SU-DHL-6 (cell line): Measurements from ENCODE around the gene CBL.
"Not testable (repeated sequence)": the region's sequence is repeated elsewhere in the genome, so short reads cannot be mapped to it uniquely, and the experiment has no call there.

Source experiments
- H2AFZ ChIP-seq: fragments of 200-600 bp; sonication (generic); 2 replicates; pipeline ENCODE4 v1.6.1; 2014; ENCODE audit warnings: low read depth, mild to moderate bottlenecking, moderate library complexity, mixed read lengths, antibody characterized with exemption, low read length; ENCODE audit not compliant: severe bottlenecking
- H3F3A ChIP-seq: fragments of 200-600 bp; shearing (Covaris generic); 2 replicates; pipeline ENCODE4 v1.6.0; 2016; ENCODE audit warnings: antibody characterized with exemption, mild to moderate bottlenecking; ENCODE audit not compliant: insufficient read depth
- H3K27ac ChIP-seq: fragments of 200-600 bp; sonication (generic); 2 replicates; pipeline ENCODE4 v1.5.1; 2016; ENCODE audit warnings: low read depth, mild to moderate bottlenecking, low read length, moderate library complexity, mixed read lengths
- H3K27me3 ChIP-seq: fragments of 200-600 bp; sonication (generic), shearing (Covaris generic); 2 replicates; pipeline ENCODE4 v1.6.0; 2014; ENCODE audit warnings: mild to moderate bottlenecking, low read length
- H3K36me3 ChIP-seq: fragments of 200-600 bp; sonication (generic); 2 replicates; pipeline ENCODE4 v1.6.1; 2014; ENCODE audit warnings: mild to moderate bottlenecking, low read length, mixed read lengths
- H3K4me2 ChIP-seq: fragments of 300-600, 200-600 bp; shearing (Covaris generic), sonication (generic); 2 replicates; pipeline ENCODE4 v1.6.0; 2014; ENCODE audit warnings: low read length, low read depth, mild to moderate bottlenecking; ENCODE audit not compliant: poor library complexity, severe bottlenecking
- H3K4me3 ChIP-seq: fragments of 200-600 bp; sonication (generic); 2 replicates; pipeline ENCODE4 v1.5.1; 2014; ENCODE audit warnings: antibody characterized with exemption, low read length, mild to moderate bottlenecking, mixed read lengths; ENCODE audit not compliant: insufficient read depth, poor library complexity, severe bottlenecking
- H3K79me2 ChIP-seq: fragments of 200-600 bp; sonication (generic); 2 replicates; pipeline ENCODE4 v1.6.1; 2014; ENCODE audit warnings: mild to moderate bottlenecking, low read length, moderate library complexity; ENCODE audit not compliant: insufficient read depth
- H3K9ac ChIP-seq: fragments of 200-600 bp; sonication (generic); 2 replicates; pipeline ENCODE4 v1.7.0; 2014; ENCODE audit warnings: mild to moderate bottlenecking, low read length
- H3K9me2 ChIP-seq: fragments of 200-600 bp; sonication (generic); replicated peaks from 2 replicates; pipeline ENCODE4 v1.6.1; 2014; ENCODE audit warnings: low read length; ENCODE audit not compliant: insufficient read depth
- H3K9me3 ChIP-seq: fragments of 200-600 bp; sonication (generic); 2 replicates; pipeline ENCODE4 v1.6.1; 2014; ENCODE audit warnings: low read length, mixed read lengths; ENCODE audit not compliant: insufficient read depth
- H4K20me1 ChIP-seq: fragments of 200-600 bp; sonication (generic); 2 replicates; pipeline ENCODE4 v1.6.1; 2014; ENCODE audit warnings: low read depth, mild to moderate bottlenecking, antibody characterized with exemption, low read length, moderate library complexity, mixed read lengths
- CTCF ChIP-seq: fragments of 200-600 bp; sonication (generic); IDR thresholded peaks from one replicate; pipeline ENCODE4 v1.5.1; 2017; ENCODE audit warnings: antibody characterized with exemption, mild to moderate bottlenecking, low read length, moderate library complexity; ENCODE audit not compliant: insufficient read depth, poor library complexity, severe bottlenecking
- EZH2phosphoT487 ChIP-seq: fragments of 200-600 bp; sonication (generic), shearing (Covaris generic); conservative IDR thresholded peaks from 2 replicates; pipeline ENCODE4 v1.6.1; 2018; ENCODE audit warnings: mild to moderate bottlenecking, antibody characterized with exemption, low read length, moderate library complexity, mixed read lengths

Gene CBL

GRCh38 chr11:119195680-119196079 lies 10.5 kb upstream of the CBL start:
- no peak overlapping the region for H3K9ac ChIP-seq
- no peak overlapping the region for H3K4me2 ChIP-seq
- no peaks in the 10 kb centered on the region for H3K27me3 ChIP-seq
- no peak overlapping the region for H2AFZ ChIP-seq
- no peaks in the 10 kb centered on the region for H3K9me3 ChIP-seq
- H3K36me3 ChIP-seq, result no peaks in the 10 kb centered on the region
- no peaks in the 10 kb centered on the region for H4K20me1 ChIP-seq
- TF ChIP-seq CTCF (no peak), EZH2phosphoT487 (no peak)
- no peak overlapping the region for H3K27ac ChIP-seq
- no peaks in the 10 kb centered on the region for H3F3A ChIP-seq
- no peaks in the 10 kb centered on the region for H3K79me2 ChIP-seq
- H3K9me2 ChIP-seq, result no peaks in the 10 kb centered on the region
- no peak overlapping the region for H3K4me3 ChIP-seq

GRCh38 chr11:119196833-119197483 lies 9.2 kb upstream of the CBL start:
- Histone ChIP-seq H3K4me2 (no peak overlapping the region), H3K27me3 (no peaks in the 10 kb centered on the region), H3K9me3 (no peaks in the 10 kb centered on the region), H3K9me2 (no peaks in the 10 kb centered on the region), H3K4me3 (no peak overlapping the region), H4K20me1 (no peaks in the 10 kb centered on the region), H2AFZ (no peak overlapping the region), H3F3A (no peaks in the 10 kb centered on the region), H3K27ac (no peak overlapping the region), H3K9ac (no peak overlapping the region), H3K36me3 (no peaks in the 10 kb centered on the region), H3K79me2 (no peaks in the 10 kb centered on the region)
- TF ChIP-seq CTCF (peak; percentile 96), EZH2phosphoT487 (no peak)

GRCh38 chr11:119198925-119199324 lies 7.2 kb upstream of the CBL start:
- Histone ChIP-seq H3K27ac (no peak overlapping the region), H3K4me3 (no peak overlapping the region), H3K36me3 (no peaks in the 10 kb centered on the region), H3K79me2 (no peaks in the 10 kb centered on the region), H4K20me1 (no peaks in the 10 kb centered on the region), H3K4me2 (no peak overlapping the region), H3K9ac (no peak overlapping the region), H3F3A (no peaks in the 10 kb centered on the region), H3K9me3 (no peaks in the 10 kb centered on the region), H2AFZ (no peak overlapping the region), H3K9me2 (no peaks in the 10 kb centered on the region), H3K27me3 (no peaks in the 10 kb centered on the region)
- no peak for TF ChIP-seq CTCF
- TF ChIP-seq EZH2phosphoT487, result no peak

GRCh38 chr11:119201236-119201635 lies 4.9 kb upstream of the CBL start:
- H3K4me2 ChIP-seq, H4K20me1 ChIP-seq, H3K79me2 ChIP-seq, H3F3A ChIP-seq, H3K4me3 ChIP-seq, H3K9me3 ChIP-seq, H3K9me2 ChIP-seq, H3K27ac ChIP-seq, H3K36me3 ChIP-seq, H3K27me3 ChIP-seq, H3K9ac ChIP-seq, H2AFZ ChIP-seq: not testable (repeated sequence)
